Neural progenitor cell (in vitro differentiated cells): ENCODE results near the gene FBXW2. TPM values are rescaled to one million over a fixed set of nuclear protein-coding genes. Genes with fewer than 3 reads are reported as not detected.

Experiments used
- DNase-seq: peaks from one replicate; pipeline ENCODE4 v3.0.0-alpha.2; 2016; ENCODE audit warnings: low spot score
- H2AFZ ChIP-seq: fragments of 200-600 bp; sonication (generic); replicated peaks from 2 replicates; pipeline ENCODE4 v1.6.1; 2016; ENCODE audit warnings: antibody characterized with exemption
- H3F3A ChIP-seq: fragments of 200-600 bp; sonication (generic); 2 replicates; pipeline ENCODE4 v1.6.1; 2016; ENCODE audit warnings: antibody characterized with exemption, low read depth
- H3K27ac ChIP-seq: fragments of 200-600 bp; sonication (generic); 2 replicates; pipeline ENCODE4 v1.5.1; 2016; ENCODE audit warnings: mild to moderate bottlenecking
- H3K27me3 ChIP-seq: fragments of 200-600 bp; sonication (generic); 2 replicates; pipeline ENCODE4 v1.6.1; 2016; ENCODE audit warnings: mild to moderate bottlenecking, moderate library complexity
- H3K36me3 ChIP-seq: fragments of 200-600 bp; sonication (generic); 2 replicates; pipeline ENCODE4 v1.5.1; 2016
- H3K4me1 ChIP-seq: fragments of 200-600 bp; sonication (generic); 2 replicates; pipeline ENCODE4 v1.6.1; 2016; ENCODE audit warnings: mixed run types
- H3K4me2 ChIP-seq: fragments of 200-600 bp; sonication (generic); 2 replicates; pipeline ENCODE4 v1.6.1; 2016
- H3K4me3 ChIP-seq: fragments of 200-600 bp; sonication (generic); 2 replicates; pipeline ENCODE4 v1.5.1; 2016
- H3K79me2 ChIP-seq: fragments of 200-600 bp; sonication (generic); 2 replicates; pipeline ENCODE4 v1.6.1; 2016; ENCODE audit warnings: low read depth
- H3K9ac ChIP-seq: fragments of 200-600 bp; sonication (generic); 2 replicates; pipeline ENCODE4 v1.6.1; 2016
- H3K9me3 ChIP-seq: fragments of 200-600 bp; sonication (generic); 2 replicates; pipeline ENCODE4 v1.5.1; 2016; ENCODE audit warnings: low read depth
- H4K20me1 ChIP-seq: fragments of 200-600 bp; sonication (generic); 2 replicates; pipeline ENCODE4 v1.6.1; 2016; ENCODE audit warnings: low read depth
- H3K27ac Mint-ChIP-seq: 3 replicates; pipeline ENCODE4 v1.8.0; 2021; ENCODE audit warnings: mixed read lengths
- H3K27me3 Mint-ChIP-seq: 2 replicates; pipeline ENCODE4 v1.8.0; 2022; ENCODE audit warnings: low read depth, mild to moderate bottlenecking, inconsistent platforms, moderate library complexity, mixed read lengths; ENCODE audit not compliant: insufficient read depth
- H3K36me3 Mint-ChIP-seq: 3 replicates; pipeline ENCODE4 v1.8.0; 2021; ENCODE audit warnings: mixed read lengths
- H3K4me1 Mint-ChIP-seq: 3 replicates; pipeline ENCODE4 v1.8.0; 2021; ENCODE audit warnings: mixed read lengths
- H3K4me3 Mint-ChIP-seq: 3 replicates; pipeline ENCODE4 v1.8.0; 2021; ENCODE audit warnings: mild to moderate bottlenecking, moderate library complexity, mixed read lengths
- H3K9me3 Mint-ChIP-seq: 3 replicates; pipeline ENCODE4 v1.8.0; 2020; ENCODE audit warnings: mixed read lengths
- CTCF ChIP-seq: fragments of 200-600 bp; sonication (generic); IDR thresholded peaks from 2 replicates; pipeline ENCODE4 v1.5.1; 2017; ENCODE audit warnings: antibody characterized with exemption, mild to moderate bottlenecking
- EZH2 ChIP-seq: fragments of 200-600 bp; sonication (generic); IDR thresholded peaks from 2 replicates; pipeline ENCODE4 v1.6.1; 2017; ENCODE audit warnings: antibody characterized with exemption, mild to moderate bottlenecking, moderate library complexity
- EZH2phosphoT487 ChIP-seq: fragments of 200-600 bp; sonication (generic); IDR thresholded peaks from 2 replicates; pipeline ENCODE4 v1.6.1; 2017; ENCODE audit warnings: antibody characterized with exemption
- total RNA-seq: library from RNA; depleted of rRNA; stranded (reverse); fragments of >200 nt; gene quantifications from 2 replicates; pipeline ENCODE4 v1.2.3, GENCODE V29; 2015; ENCODE audit warnings: low replicate concordance

The FBXW2 gene
- total RNA-seq, 1 donor from 2014 or later = 32.7 TPM

- Histone ChIP-seq H3K4me3 (no peak overlapping the region), H3K79me2 (no peaks in the 10 kb centered on the region), H3K9ac (no peak overlapping the region), H3K27me3 (no peaks in the 10 kb centered on the region), H3K27ac (no peak overlapping the region), H3K4me1 (no peaks in the 10 kb centered on the region), H4K20me1 (peaks cover 4% of the 10 kb centered on the region), H3K4me2 (no peak overlapping the region), H2AFZ (no peak overlapping the region), H3F3A (no peaks in the 10 kb centered on the region), H3K9me3 (no peaks in the 10 kb centered on the region), H3K36me3 (peaks cover 14% of the 10 kb centered on the region)
- Mint-ChIP-seq H3K36me3 (peaks cover 22% of the 10 kb centered on the region), H3K9me3 (no peaks in the 10 kb centered on the region), H3K4me3 (no peak overlapping the region), H3K27ac (no peak overlapping the region), H3K4me1 (no peaks in the 10 kb centered on the region), H3K27me3 (no peaks in the 10 kb centered on the region)
- DNase-seq = no peak
- TF ChIP-seq EZH2 (no peak), CTCF (no peak), EZH2phosphoT487 (no peak)
Observed at GRCh38 chr9:120773256-120773655, 20.0 kb downstream of the FBXW2 start.

GRCh38 chr9:120770931-120771330 is 22.3 kb downstream of the FBXW2 start:
- Mint-ChIP-seq H3K27me3 (no peaks in the 10 kb centered on the region), H3K4me1 (no peaks in the 10 kb centered on the region), H3K27ac (no peak overlapping the region), H3K36me3 (peaks cover 16% of the 10 kb centered on the region), H3K4me3 (no peak overlapping the region), H3K9me3 (no peaks in the 10 kb centered on the region)
- Histone ChIP-seq H3K27me3 (no peaks in the 10 kb centered on the region), H3K36me3 (peaks cover 14% of the 10 kb centered on the region), H3K4me2 (no peak overlapping the region), H3K79me2 (no peaks in the 10 kb centered on the region), H3K9me3 (no peaks in the 10 kb centered on the region), H3F3A (no peaks in the 10 kb centered on the region), H4K20me1 (peaks cover 9% of the 10 kb centered on the region), H3K27ac (no peak overlapping the region), H3K4me1 (no peaks in the 10 kb centered on the region), H2AFZ (no peak overlapping the region), H3K4me3 (no peak overlapping the region), H3K9ac (no peak overlapping the region)
- DNase-seq = no peak
- TF ChIP-seq EZH2phosphoT487 (no peak), CTCF (no peak), EZH2 (no peak)

- DNase-seq = no peak
- Mint-ChIP-seq H3K4me3 (no peak overlapping the region), H3K27me3 (no peaks in the 10 kb centered on the region), H3K36me3 (peaks cover 10% of the 10 kb centered on the region), H3K27ac (no peak overlapping the region), H3K9me3 (no peaks in the 10 kb centered on the region), H3K4me1 (no peaks in the 10 kb centered on the region)
- Histone ChIP-seq H3K4me3 (no peak overlapping the region), H3K4me2 (no peak overlapping the region), H3F3A (no peaks in the 10 kb centered on the region), H3K9ac (no peak overlapping the region), H3K9me3 (no peaks in the 10 kb centered on the region), H3K27me3 (no peaks in the 10 kb centered on the region), H4K20me1 (peaks cover 10% of the 10 kb centered on the region), H3K4me1 (no peaks in the 10 kb centered on the region), H2AFZ (no peak overlapping the region), H3K27ac (no peak overlapping the region), H3K36me3 (peaks cover 10% of the 10 kb centered on the region), H3K79me2 (no peaks in the 10 kb centered on the region)
- TF ChIP-seq CTCF (no peak), EZH2 (no peak), EZH2phosphoT487 (no peak)
Observed at GRCh38 chr9:120768886-120769285, 24.3 kb downstream of the FBXW2 start.

GRCh38 chr9:120768247-120768646 is 25.0 kb downstream of the FBXW2 start:
- TF ChIP-seq EZH2phosphoT487 (no peak), EZH2 (no peak), CTCF (no peak)
- no peak for DNase-seq
- H3F3A ChIP-seq = no peaks in the 10 kb centered on the region
- no peak overlapping the region for H3K9ac ChIP-seq
- no peaks in the 10 kb centered on the region for H3K79me2 ChIP-seq
- no peak overlapping the region for H3K27ac ChIP-seq
- H3K4me1 ChIP-seq = no peaks in the 10 kb centered on the region
- H2AFZ ChIP-seq = no peak overlapping the region
- peaks cover 8% of the 10 kb centered on the region for H3K36me3 Mint-ChIP-seq
- H3K27ac Mint-ChIP-seq = no peak overlapping the region
- H3K27me3 ChIP-seq = no peaks in the 10 kb centered on the region
- H3K27me3 Mint-ChIP-seq = no peaks in the 10 kb centered on the region
- H3K4me2 ChIP-seq = no peak overlapping the region
- no peak overlapping the region for H3K4me3 Mint-ChIP-seq
- no peaks in the 10 kb centered on the region for H3K9me3 Mint-ChIP-seq
- H3K4me1 Mint-ChIP-seq = no peaks in the 10 kb centered on the region
- peaks cover 10% of the 10 kb centered on the region for H4K20me1 ChIP-seq
- H3K9me3 ChIP-seq = no peaks in the 10 kb centered on the region
- no peak overlapping the region for H3K4me3 ChIP-seq
- H3K36me3 ChIP-seq = peaks cover 10% of the 10 kb centered on the region
